Measurements from ENCODE around the gene TSPAN17.
A peak's percentile ranks its signal among the peaks of the same experiment; 100 is the strongest.

GRCh38 chr5:176658007-176658599, 10.8 kb downstream of the TSPAN17 start:
- TF ChIP-seq EP300 (IDR thresholded peaks at IDR 0.05) (no peak), CTCF (IDR thresholded peaks at IDR 0.05) (peak; percentile 38 to 66 (median 65))
